Measurements from ENCODE around the gene SSH3. TPM values are rescaled to one million over a fixed set of nuclear protein-coding genes. Genes with fewer than 3 reads are reported as not detected.

Gene SSH3
- total and polyA plus RNA-seq, 2 of the 8 experiments (the other 6 are each of a cell fraction or from before 2014, with no cell fraction given) = 16.9 to 19.8 TPM

- no peak overlapping the region for H4K5ac ChIP-seq (ENCODE audit: insufficient read length, low read depth, low read length)
- no peak overlapping the region for H2BK15ac ChIP-seq (ENCODE audit: low read length)
- H3K27me3 ChIP-seq (replicated peaks in 1 of 4; ENCODE audit: control insufficient read depth in 3 of 4, extremely low read depth in 1 of 4, insufficient read depth in 3 of 4, low read length in 3 of 4) = no peaks in the 10 kb centered on the region
- H2BK12ac ChIP-seq (ENCODE audit: low read depth, low read length) = no peak overlapping the region
- H3K27ac ChIP-seq (ENCODE audit: low read depth, low read length) = no peak overlapping the region
- DNase-seq (ENCODE audit: low read depth in 1 of 2, low spot score in 2 of 2) (no peak), FAIRE-seq (no peak)
- H3K56ac ChIP-seq (replicated peaks; ENCODE audit: insufficient read length, low read depth, low read length) = no peak overlapping the region
- no peaks in the 10 kb centered on the region for H3K4me1 ChIP-seq (replicated peaks in 1 of 4; ENCODE audit: control insufficient read depth in 3 of 4, insufficient read depth in 4 of 4, low read length in 3 of 4)
- no peak overlapping the region for H2AK5ac ChIP-seq (ENCODE audit: low read depth, low read length)
- no peaks in the 10 kb centered on the region for H3K9me3 ChIP-seq (ENCODE audit: insufficient read depth in 2 of 2, low read depth in 1 of 2, low read length in 1 of 2)
- TF ChIP-seq MAFK (IDR thresholded peaks at IDR 0.05; ENCODE audit: low read depth, low read length) = no peak
- no peak for TF ChIP-seq JUN (IDR thresholded peaks at IDR 0.05; ENCODE audit: low read depth, low read length)
- TF ChIP-seq HDAC2 (IDR thresholded peaks at IDR 0.05; ENCODE audit: borderline replicate concordance in 1 of 2, low read depth in 2 of 2, low read length in 2 of 2) = no peak
- H3K9ac ChIP-seq (replicated peaks in 1 of 4; ENCODE audit: extremely low read depth in 1 of 4, low read depth in 3 of 4, low read length in 3 of 4) = no peak overlapping the region
- no peak overlapping the region for H3K4ac ChIP-seq (replicated peaks; ENCODE audit: insufficient read length, low read depth, low read length)
- no peak overlapping the region for H4K91ac ChIP-seq (replicated peaks; ENCODE audit: insufficient read length, low read length)
- no peaks in the 10 kb centered on the region; the same call in 1 of the 2 replicates for H3K79me1 ChIP-seq (ENCODE audit: low read depth, low read length)
- H3K4me3 ChIP-seq (ENCODE audit: extremely low read depth in 1 of 4, insufficient read depth in 2 of 4, low read depth in 3 of 4, low read length in 4 of 4) = no peak overlapping the region
- no peak overlapping the region for H2AFZ ChIP-seq (ENCODE audit: low read length)
- H3K36me3 ChIP-seq (ENCODE audit: control insufficient read depth in 2 of 4, insufficient read depth in 4 of 4, low read length in 3 of 4) = no peaks in the 10 kb centered on the region
- H2BK20ac ChIP-seq (ENCODE audit: low read length) = no peak overlapping the region
- no peaks in the 10 kb centered on the region for H3K79me2 ChIP-seq (ENCODE audit: control insufficient read depth in 1 of 2, insufficient read depth in 2 of 2, low read length in 2 of 2)
- no peaks in the 10 kb centered on the region for H4K20me1 ChIP-seq (replicated peaks in 1 of 2; ENCODE audit: control insufficient read depth in 1 of 2, insufficient read depth in 2 of 2, low read length in 2 of 2)
- H3K23ac ChIP-seq (ENCODE audit: insufficient read length) = no peak overlapping the region
- POLR2A ChIA-PET (ENCODE audit: partially characterized antibody) = interaction anchor here (0.6 to 1.7 kb wide), 4 partner anchors 37 to 143 kb away, joined by 3 to 4 read pairs (median 3); no protein-coding TSS in a partner anchor
- no peak overlapping the region for H3K4me2 ChIP-seq (ENCODE audit: insufficient read depth in 1 of 2, low read depth in 2 of 2, low read length in 2 of 2)
- WGBS, 2 experiments (ENCODE audit: extremely low coverage in 1 of 2, insufficient coverage in 1 of 2, insufficient read length in 1 of 2, insufficient replicate concordance in 2 of 2, low coverage in 1 of 2, low lambda C conversion rate in 2 of 2, missing lambda C conversion rate in 1 of 2) = 80% methylated on average over 8 of the region's 8 CpGs; no CpG with 5 or more reads in 1 of the 2 experiments
- H3K14ac ChIP-seq (ENCODE audit: insufficient read length) = no peak overlapping the region
- no peak overlapping the region for H2BK120ac ChIP-seq (replicated peaks; ENCODE audit: low read depth, low read length)
- H3K23me2 ChIP-seq (ENCODE audit: low read depth, low read length) = no peaks in the 10 kb centered on the region
- H2BK5ac ChIP-seq (ENCODE audit: low read depth, low read length) = no peak overlapping the region
- H3K18ac ChIP-seq (ENCODE audit: extremely low read depth, low read length) = no peak overlapping the region
- H4K8ac ChIP-seq (ENCODE audit: extremely low read depth, insufficient read depth, low read length) = no peak overlapping the region
- CTCF ChIA-PET (ENCODE audit: partially characterized antibody) = interaction anchor here (0.7 to 4.7 kb wide), 36 partner anchors 9 to 280 kb away, joined by 3 to 55 read pairs (median 6); partner anchors contain the start of genes CLCF1, PPP1CA and RAD9A
Measured at GRCh38 chr11:67345247-67345919, 42.1 kb downstream of the SSH3 start.
